Measurements from ENCODE around the gene PFKP.

Gene PFKP

GRCh38 chr10:3109633-3110032 lies 42.3 kb downstream of the PFKP start:
- Histone ChIP-seq H3K36me3 (ENCODE audit: control insufficient read depth, insufficient read depth, low read length) (peaks cover 33% of the 10 kb centered on the region), H2BK120ac (ENCODE audit: low read depth, low read length) (no peak overlapping the region), H4K8ac (ENCODE audit: low read depth, low read length) (no peak overlapping the region), H3K56ac (ENCODE audit: low read length) (no peak overlapping the region), H3K23ac (ENCODE audit: low read length) (no peak overlapping the region), H2BK5ac (ENCODE audit: low read length) (no peak overlapping the region), H3K27me3 (ENCODE audit: insufficient read depth, low read length, poor library complexity) (no peaks in the 10 kb centered on the region), H3K4ac (ENCODE audit: low read depth, low read length) (no peak overlapping the region), H3K4me2 (ENCODE audit: low read length) (no peak overlapping the region), H2BK15ac (replicated peaks; ENCODE audit: low read depth) (no peak overlapping the region), H3K9ac (ENCODE audit: low read length) (no peak overlapping the region), H4K5ac (ENCODE audit: low read length) (no peak overlapping the region), H2AK5ac (ENCODE audit: low read length) (no peak overlapping the region), H3K4me3 (ENCODE audit: low read length) (no peak overlapping the region), H3K4me1 (ENCODE audit: control insufficient read depth, low read depth, low read length) (no peaks in the 10 kb centered on the region), H3K27ac (ENCODE audit: low read depth, low read length) (no peak overlapping the region), H3K79me1 (ENCODE audit: low read length) (no peaks in the 10 kb centered on the region), H3K18ac (ENCODE audit: low read length) (no peak overlapping the region), H3K79me2 (ENCODE audit: control insufficient read depth, insufficient read depth, low read length) (no peaks in the 10 kb centered on the region)
- no peak for DNase-seq
- no CpG with 5 or more reads among the region's 12 CpGs for WGBS (ENCODE audit: extremely low coverage, insufficient coverage, low lambda C conversion rate)

- Histone ChIP-seq H4K8ac (ENCODE audit: low read depth, low read length) (no peak overlapping the region), H3K27ac (ENCODE audit: low read depth, low read length) (no peak overlapping the region), H3K4me3 (ENCODE audit: low read length) (no peak overlapping the region), H3K4ac (ENCODE audit: low read depth, low read length) (no peak overlapping the region), H3K4me2 (ENCODE audit: low read length) (no peak overlapping the region), H3K4me1 (ENCODE audit: control insufficient read depth, low read depth, low read length) (no peaks in the 10 kb centered on the region), H3K79me2 (ENCODE audit: control insufficient read depth, insufficient read depth, low read length) (no peaks in the 10 kb centered on the region), H3K18ac (ENCODE audit: low read length) (no peak overlapping the region), H2BK5ac (ENCODE audit: low read length) (no peak overlapping the region), H3K9ac (ENCODE audit: low read length) (no peak overlapping the region), H2BK120ac (ENCODE audit: low read depth, low read length) (no peak overlapping the region), H3K23ac (ENCODE audit: low read length) (no peak overlapping the region), H3K27me3 (ENCODE audit: insufficient read depth, low read length, poor library complexity) (no peaks in the 10 kb centered on the region), H2AK5ac (ENCODE audit: low read length) (no peak overlapping the region), H3K36me3 (ENCODE audit: control insufficient read depth, insufficient read depth, low read length) (peaks cover 26% of the 10 kb centered on the region), H3K56ac (ENCODE audit: low read length) (no peak overlapping the region), H4K5ac (ENCODE audit: low read length) (no peak overlapping the region), H2BK15ac (replicated peaks; ENCODE audit: low read depth) (no peak overlapping the region), H3K79me1 (ENCODE audit: low read length) (no peaks in the 10 kb centered on the region)
- WGBS (ENCODE audit: extremely low coverage, insufficient coverage, low lambda C conversion rate) = no CpG with 5 or more reads among the region's 9 CpGs
- DNase-seq = no peak
These were observed 43.7 kb downstream of the PFKP start for GRCh38 chr10:3110782-3111620.

GRCh38 chr10:3111621-3112163 lies 44.3 kb downstream of the PFKP start:
- peaks cover 28% of the 10 kb centered on the region for H3K36me3 ChIP-seq (ENCODE audit: control insufficient read depth, insufficient read depth, low read length)
- no peak overlapping the region for H2BK120ac ChIP-seq (ENCODE audit: low read depth, low read length)
- H3K56ac ChIP-seq (ENCODE audit: low read length) = no peak overlapping the region
- no peak overlapping the region for H4K8ac ChIP-seq (ENCODE audit: low read depth, low read length)
- H3K27ac ChIP-seq (ENCODE audit: low read depth, low read length) = no peak overlapping the region
- no peak overlapping the region for H2AK5ac ChIP-seq (ENCODE audit: low read length)
- no peak overlapping the region for H2BK15ac ChIP-seq (replicated peaks; ENCODE audit: low read depth)
- H3K79me2 ChIP-seq (ENCODE audit: control insufficient read depth, insufficient read depth, low read length) = no peaks in the 10 kb centered on the region
- no peak overlapping the region for H3K4me3 ChIP-seq (ENCODE audit: low read length)
- H3K4me1 ChIP-seq (ENCODE audit: control insufficient read depth, low read depth, low read length) = no peaks in the 10 kb centered on the region
- H3K18ac ChIP-seq (ENCODE audit: low read length) = no peak overlapping the region
- no peaks in the 10 kb centered on the region for H3K79me1 ChIP-seq (ENCODE audit: low read length)
- H2BK5ac ChIP-seq (ENCODE audit: low read length) = no peak overlapping the region
- no CpG with 5 or more reads among the region's 15 CpGs for WGBS (ENCODE audit: extremely low coverage, insufficient coverage, low lambda C conversion rate)
- H3K23ac ChIP-seq (ENCODE audit: low read length) = no peak overlapping the region
- H4K5ac ChIP-seq (ENCODE audit: low read length) = no peak overlapping the region
- no peak overlapping the region for H3K9ac ChIP-seq (ENCODE audit: low read length)
- H3K4ac ChIP-seq (ENCODE audit: low read depth, low read length) = no peak overlapping the region
- no peaks in the 10 kb centered on the region for H3K27me3 ChIP-seq (ENCODE audit: insufficient read depth, low read length, poor library complexity)
- no peak for DNase-seq
- H3K4me2 ChIP-seq (ENCODE audit: low read length) = no peak overlapping the region

- H3K27me3 ChIP-seq (ENCODE audit: insufficient read depth, low read length, poor library complexity) = no peaks in the 10 kb centered on the region
- no peaks in the 10 kb centered on the region for H3K4me1 ChIP-seq (ENCODE audit: control insufficient read depth, low read depth, low read length)
- no peak overlapping the region for H3K9ac ChIP-seq (ENCODE audit: low read length)
- no peak overlapping the region for H3K4me2 ChIP-seq (ENCODE audit: low read length)
- H3K79me1 ChIP-seq (ENCODE audit: low read length) = no peaks in the 10 kb centered on the region
- no peak overlapping the region for H3K23ac ChIP-seq (ENCODE audit: low read length)
- WGBS (ENCODE audit: extremely low coverage, insufficient coverage, low lambda C conversion rate) = no CpG with 5 or more reads among the region's 19 CpGs
- no peak overlapping the region for H3K18ac ChIP-seq (ENCODE audit: low read length)
- no peak overlapping the region for H2BK5ac ChIP-seq (ENCODE audit: low read length)
- no peak overlapping the region for H3K4ac ChIP-seq (ENCODE audit: low read depth, low read length)
- H2BK15ac ChIP-seq (replicated peaks; ENCODE audit: low read depth) = no peak overlapping the region
- H3K27ac ChIP-seq (ENCODE audit: low read depth, low read length) = no peak overlapping the region
- no peaks in the 10 kb centered on the region for H3K79me2 ChIP-seq (ENCODE audit: control insufficient read depth, insufficient read depth, low read length)
- DNase-seq = no peak
- no peak overlapping the region for H3K56ac ChIP-seq (ENCODE audit: low read length)
- no peak overlapping the region for H2AK5ac ChIP-seq (ENCODE audit: low read length)
- H3K36me3 ChIP-seq (ENCODE audit: control insufficient read depth, insufficient read depth, low read length) = peaks cover 27% of the 10 kb centered on the region
- no peak overlapping the region for H4K8ac ChIP-seq (ENCODE audit: low read depth, low read length)
- H4K5ac ChIP-seq (ENCODE audit: low read length) = no peak overlapping the region
- no peak overlapping the region for H2BK120ac ChIP-seq (ENCODE audit: low read depth, low read length)
- H3K4me3 ChIP-seq (ENCODE audit: low read length) = no peak overlapping the region
These were observed 46.0 kb downstream of the PFKP start for GRCh38 chr10:3113343-3113720.

- Histone ChIP-seq H2BK15ac (replicated peaks; ENCODE audit: low read depth) (no peak overlapping the region), H3K27ac (ENCODE audit: low read depth, low read length) (no peak overlapping the region), H4K8ac (ENCODE audit: low read depth, low read length) (no peak overlapping the region), H2BK120ac (ENCODE audit: low read depth, low read length) (no peak overlapping the region), H3K4me1 (ENCODE audit: control insufficient read depth, low read depth, low read length) (no peaks in the 10 kb centered on the region), H3K4me2 (ENCODE audit: low read length) (no peak overlapping the region), H2BK5ac (ENCODE audit: low read length) (no peak overlapping the region), H3K9ac (ENCODE audit: low read length) (no peak overlapping the region), H3K79me2 (ENCODE audit: control insufficient read depth, insufficient read depth, low read length) (no peaks in the 10 kb centered on the region), H3K18ac (ENCODE audit: low read length) (no peak overlapping the region), H3K79me1 (ENCODE audit: low read length) (no peaks in the 10 kb centered on the region), H3K23ac (ENCODE audit: low read length) (no peak overlapping the region), H3K36me3 (ENCODE audit: control insufficient read depth, insufficient read depth, low read length) (peaks cover 19% of the 10 kb centered on the region), H3K4me3 (ENCODE audit: low read length) (no peak overlapping the region), H2AK5ac (ENCODE audit: low read length) (no peak overlapping the region), H3K56ac (ENCODE audit: low read length) (no peak overlapping the region), H3K4ac (ENCODE audit: low read depth, low read length) (no peak overlapping the region), H3K27me3 (ENCODE audit: insufficient read depth, low read length, poor library complexity) (no peaks in the 10 kb centered on the region), H4K5ac (ENCODE audit: low read length) (no peak overlapping the region)
- no CpG with 5 or more reads among the region's 8 CpGs for WGBS (ENCODE audit: extremely low coverage, insufficient coverage, low lambda C conversion rate)
- no peak for DNase-seq
These were observed 48.3 kb downstream of the PFKP start for GRCh38 chr10:3115685-3116084.
